OCI-LY3 (cell line): ENCODE results near the gene COBL.

Source experiments
- CTCF ChIP-seq: fragments of 200-600, 300-600 bp; sonication (generic); IDR thresholded peaks from 2 replicates; pipeline ENCODE4 v1.5.1; 2014; ENCODE audit warnings: antibody characterized with exemption, low read length, low read depth
- EZH2phosphoT487 ChIP-seq: fragments of 200-600 bp; shearing (Covaris generic); IDR thresholded peaks from 2 replicates; pipeline ENCODE4 v1.6.1; 2018; ENCODE audit warnings: antibody characterized with exemption, mixed run types, low read depth

DNA sequence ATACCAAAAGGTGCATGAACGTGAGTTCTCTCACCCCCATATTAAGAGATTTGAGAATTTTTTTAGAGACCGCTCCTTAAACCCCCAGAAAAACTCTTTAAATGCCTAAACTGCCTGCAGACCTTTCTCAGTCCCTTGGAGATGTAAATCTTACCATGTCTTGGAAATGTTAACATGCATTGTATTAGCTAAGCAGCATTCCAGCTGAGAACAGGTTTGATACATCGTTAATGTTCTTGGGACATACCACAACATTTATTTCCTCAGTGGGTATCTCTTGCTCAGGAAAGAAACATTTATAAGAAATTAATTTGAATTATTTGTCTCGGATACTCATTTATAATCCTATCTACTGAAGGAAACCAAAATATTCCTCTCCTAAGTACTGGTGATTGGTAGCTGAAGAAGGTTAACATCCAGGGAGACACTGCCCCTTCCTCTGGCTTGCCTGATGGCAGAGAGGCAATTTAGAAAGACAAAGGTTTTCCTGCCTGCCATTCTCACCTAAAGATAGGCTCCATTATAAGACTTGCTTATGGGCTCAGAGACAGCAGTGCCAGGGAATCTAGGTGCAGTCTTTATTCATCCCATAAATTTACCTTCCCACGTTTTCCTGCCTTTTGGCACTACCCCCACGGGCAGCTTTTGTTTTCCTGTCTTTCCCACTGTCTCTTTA is 141.2 kb downstream of the COBL start:
- TF ChIP-seq CTCF, result no peak
- no peak for TF ChIP-seq EZH2phosphoT487
